ENCODE results near the gene NTHL1. TPM values are rescaled to one million over a fixed set of nuclear protein-coding genes. Genes with fewer than 3 reads are reported as not detected.

Gene NTHL1
- total and polyA plus RNA-seq, 2 of the 13 experiments (the other 11 are each of a cell fraction or from before 2014, with no cell fraction given), result 47.5 to 64.9 TPM

GRCh38 chr16:2009791-2010510, 37.7 kb downstream of the NTHL1 start, which contains the start of gene ZNF598 (continued):
- 0 out of 2 replicates have a peak, but pooled peaks have one; percentile 71 for TF ChIP-seq ZNF598 (CRISPR knock-in tag; IDR thresholded peaks at IDR 0.05; ENCODE audit: borderline replicate concordance)
- no peak for TF ChIP-seq SMARCE1 (IDR thresholded peaks at IDR 0.05; ENCODE audit: borderline replicate concordance)
- TF ChIP-seq ZNF781 (CRISPR knock-in tag; IDR thresholded peaks at IDR 0.05; ENCODE audit: borderline replicate concordance, not compliant biosample characterization), result peak; percentile 83
- no peak for TF ChIP-seq ZNF33B (CRISPR knock-in tag; IDR thresholded peaks at IDR 0.05)
- peak; percentile 92 for TF ChIP-seq MAX (IDR thresholded peaks at IDR 0.05)
- TF ChIP-seq AHR (CRISPR knock-in tag; IDR thresholded peaks at IDR 0.05), result no peak
- TF ChIP-seq ZMYM2 (CRISPR knock-in tag; IDR thresholded peaks at IDR 0.05), result no peak
- TF ChIP-seq CBX5 (CRISPR knock-in tag; IDR thresholded peaks at IDR 0.05; ENCODE audit: borderline replicate concordance), result 0 out of 2 replicates have a peak, but pooled peaks have one; percentile 20
- TF ChIP-seq JUNB (CRISPR knock-in tag; IDR thresholded peaks at IDR 0.05; ENCODE audit: borderline replicate concordance), result no peak
- TF ChIP-seq PHB2 (IDR thresholded peaks at IDR 0.05; ENCODE audit: partially characterized antibody), result no peak
- no peak for TF ChIP-seq HMG20A (CRISPR knock-in tag; IDR thresholded peaks at IDR 0.05; ENCODE audit: borderline replicate concordance)
- TF ChIP-seq RAD21 (CRISPR knock-in tag; IDR thresholded peaks at IDR 0.05), result peak; percentile 41; the same call in 1 of the 2 replicates
- TF ChIP-seq MEIS2 (CRISPR knock-in tag; IDR thresholded peaks at IDR 0.05), result 0 out of 2 replicates have a peak, but pooled peaks have one; percentile 11
- no peak for TF ChIP-seq ZNF468 (CRISPR knock-in tag; IDR thresholded peaks at IDR 0.05)
- TF ChIP-seq ZNF577 (CRISPR knock-in tag; IDR thresholded peaks at IDR 0.05; ENCODE audit: borderline replicate concordance, low read depth), result no peak
- peak; percentile 83 for TF ChIP-seq ZNF547 (CRISPR knock-in tag; IDR thresholded peaks at IDR 0.05)
- TF ChIP-seq SP4 (CRISPR knock-in tag; IDR thresholded peaks at IDR 0.05), result peak; percentile 68; the same call in 1 of the 2 replicates
- TF ChIP-seq ZBTB25 (CRISPR knock-in tag; IDR thresholded peaks at IDR 0.05), result peak; percentile 88
- no peak for TF ChIP-seq CC2D1A (CRISPR knock-in tag; IDR thresholded peaks at IDR 0.05)
- TF ChIP-seq AFF4 (CRISPR knock-in tag; IDR thresholded peaks at IDR 0.05), result peak; percentile 27; the same call in 1 of the 2 replicates
